Measurements from ENCODE around the gene IGSF9B.

IGSF9B gene

GRCh38 chr11:133996671-133997070, 39.9 kb upstream of the IGSF9B start:
- no peak for TF ChIP-seq CTCF (IDR thresholded peaks at IDR 0.05)

GRCh38 chr11:133995066-133995465, 38.3 kb upstream of the IGSF9B start:
- no peak for TF ChIP-seq CTCF (IDR thresholded peaks at IDR 0.05)

GRCh38 chr11:133993921-133994320, 37.2 kb upstream of the IGSF9B start:
- TF ChIP-seq CTCF (IDR thresholded peaks at IDR 0.05): no peak

GRCh38 chr11:133993107-133993506, 36.3 kb upstream of the IGSF9B start:
- no peak for TF ChIP-seq CTCF (IDR thresholded peaks at IDR 0.05)

- no peak for TF ChIP-seq CTCF (IDR thresholded peaks at IDR 0.05)
Observed at GRCh38 chr11:133992121-133992520, 35.4 kb upstream of the IGSF9B start.

GRCh38 chr11:133991101-133991500, 34.3 kb upstream of the IGSF9B start:
- TF ChIP-seq CTCF (IDR thresholded peaks at IDR 0.05): no peak

- TF ChIP-seq CTCF (IDR thresholded peaks at IDR 0.05): no peak
Observed at GRCh38 chr11:133990501-133990900, 33.7 kb upstream of the IGSF9B start.

GRCh38 chr11:133988686-133989410, 32.1 kb upstream of the IGSF9B start:
- TF ChIP-seq CTCF (IDR thresholded peaks at IDR 0.05): no peak

All from LNCAP (cell line).